NCI-H345 treated with DMSO at 0.1 percent for 48 hours (cell line): ENCODE data around the gene ARFGEF2.
"Not testable (repeated sequence)": the region's sequence is repeated elsewhere in the genome, so short reads cannot be mapped to it uniquely, and the experiment has no call there.

Experiments used
- DNase-seq: peaks from one replicate; lab custom pipeline; 2025; ENCODE audit not compliant: unreplicated experiment; lab: John Stamatoyannopoulos, UW

The ARFGEF2 gene

GRCh38 chr20:48951041-48951440 is 29.5 kb downstream of the ARFGEF2 start:
- no peak for DNase-seq

GRCh38 chr20:48951646-48952045 is 30.1 kb downstream of the ARFGEF2 start:
- DNase-seq, result no peak

GRCh38 chr20:48952656-48953055 is 31.1 kb downstream of the ARFGEF2 start:
- DNase-seq, result no peak

DNA sequence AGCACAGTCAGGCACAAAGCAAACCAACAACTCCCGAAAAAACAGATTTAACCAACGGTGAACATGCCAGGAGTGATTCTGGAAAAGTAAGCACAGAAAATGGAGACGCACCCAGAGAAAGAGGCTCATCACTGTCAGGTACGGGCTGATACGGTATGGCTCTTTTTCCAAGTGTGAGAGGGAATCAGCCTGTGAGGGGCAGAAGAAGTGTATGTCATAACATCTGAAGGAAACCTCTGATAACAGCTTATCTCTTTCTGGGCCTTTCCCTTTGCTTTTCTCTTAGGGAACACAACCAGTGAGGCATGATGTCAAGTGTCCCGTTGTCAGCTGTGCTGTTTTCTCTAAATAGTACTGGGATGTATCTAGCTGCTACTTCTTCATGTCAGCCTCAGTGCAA is 32.1 kb downstream of the ARFGEF2 start:
- no peak for DNase-seq

DNA sequence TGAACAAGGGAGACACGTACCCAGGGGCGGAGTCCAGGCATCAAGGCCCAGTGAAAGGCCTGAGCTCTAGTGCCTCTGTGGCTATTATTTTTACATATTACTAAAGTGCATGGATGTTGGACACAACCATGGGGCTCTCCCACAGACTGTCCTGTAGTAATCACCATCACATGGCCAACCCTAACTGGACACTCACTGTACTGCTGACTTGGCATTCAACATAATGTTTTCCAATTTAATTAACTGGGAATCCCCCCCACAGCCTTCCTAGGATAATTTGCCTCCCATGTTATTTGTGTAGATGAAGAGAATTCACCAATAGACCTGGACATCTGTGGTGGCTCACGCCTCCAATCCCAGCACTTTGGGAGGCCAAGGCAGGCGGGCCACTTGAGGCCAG is 34.5 kb downstream of the ARFGEF2 start:
- no peak for DNase-seq

- DNase-seq, result no peak
Observed at GRCh38 chr20:48957053-48957481, 35.6 kb downstream of the ARFGEF2 start.

GRCh38 chr20:48957533-48957932 is 36.0 kb downstream of the ARFGEF2 start:
- DNase-seq, result no peak

GRCh38 chr20:48958743-48959142 is 37.2 kb downstream of the ARFGEF2 start:
- no peak for DNase-seq

- no peak for DNase-seq
Observed at GRCh38 chr20:48959899-48960550, 38.5 kb downstream of the ARFGEF2 start.

DNA sequence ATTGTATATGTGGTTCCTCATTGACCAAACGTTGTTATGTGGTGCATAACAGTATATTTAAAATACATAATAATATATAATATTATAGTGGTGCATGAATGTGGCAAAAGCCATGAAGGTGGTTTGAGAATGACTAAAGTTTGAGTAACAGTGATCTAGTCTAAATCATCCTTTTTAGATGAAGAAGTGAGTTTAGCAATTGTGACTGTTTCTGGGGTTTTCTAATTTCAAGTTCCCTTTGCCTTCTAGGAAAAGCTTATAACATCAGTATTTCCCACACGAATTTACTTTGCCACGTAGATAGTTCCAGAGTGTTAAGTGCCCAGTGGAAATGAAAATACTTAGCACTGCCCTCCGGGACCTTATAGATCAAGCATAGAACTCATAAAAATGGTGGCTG is 40.9 kb downstream of the ARFGEF2 start:
- DNase-seq, result no peak

GRCh38 chr20:48962976-48963771 is 41.7 kb downstream of the ARFGEF2 start:
- DNase-seq, result no peak

DNA sequence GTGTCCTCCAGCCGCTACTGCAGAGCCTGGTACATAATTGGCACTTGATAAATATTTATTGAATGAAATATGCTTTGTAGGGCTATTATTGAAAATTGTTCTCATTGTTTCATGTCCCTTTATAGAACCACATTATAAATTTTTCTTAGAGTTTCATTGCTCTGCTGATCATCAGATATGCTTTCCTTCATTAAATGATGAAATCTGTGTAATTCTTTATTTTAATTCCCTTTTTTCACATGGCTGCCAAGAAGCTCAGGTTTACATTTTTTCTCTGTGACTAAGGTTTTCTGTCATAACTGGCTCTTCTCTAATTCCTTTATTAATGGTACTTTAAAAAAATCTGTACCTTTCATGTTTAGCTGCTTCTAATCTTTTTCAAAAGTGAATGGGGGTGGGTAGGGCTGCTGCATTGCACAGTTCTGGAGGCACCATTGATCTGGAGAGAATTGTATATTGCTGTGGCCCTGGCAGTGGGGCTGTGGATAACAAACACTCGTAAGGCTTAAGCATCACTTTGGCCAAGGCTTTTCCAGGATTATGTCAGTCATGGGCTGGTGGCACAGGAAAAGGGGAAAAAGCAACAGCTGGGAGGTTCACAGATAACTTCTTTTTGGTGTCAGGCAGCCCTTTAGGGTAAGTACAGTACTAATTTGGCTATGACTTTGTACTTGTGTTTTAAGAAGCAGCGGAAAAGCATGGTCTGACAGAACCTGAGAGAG is 43.8 kb downstream of the ARFGEF2 start:
- DNase-seq, result no peak

DNA sequence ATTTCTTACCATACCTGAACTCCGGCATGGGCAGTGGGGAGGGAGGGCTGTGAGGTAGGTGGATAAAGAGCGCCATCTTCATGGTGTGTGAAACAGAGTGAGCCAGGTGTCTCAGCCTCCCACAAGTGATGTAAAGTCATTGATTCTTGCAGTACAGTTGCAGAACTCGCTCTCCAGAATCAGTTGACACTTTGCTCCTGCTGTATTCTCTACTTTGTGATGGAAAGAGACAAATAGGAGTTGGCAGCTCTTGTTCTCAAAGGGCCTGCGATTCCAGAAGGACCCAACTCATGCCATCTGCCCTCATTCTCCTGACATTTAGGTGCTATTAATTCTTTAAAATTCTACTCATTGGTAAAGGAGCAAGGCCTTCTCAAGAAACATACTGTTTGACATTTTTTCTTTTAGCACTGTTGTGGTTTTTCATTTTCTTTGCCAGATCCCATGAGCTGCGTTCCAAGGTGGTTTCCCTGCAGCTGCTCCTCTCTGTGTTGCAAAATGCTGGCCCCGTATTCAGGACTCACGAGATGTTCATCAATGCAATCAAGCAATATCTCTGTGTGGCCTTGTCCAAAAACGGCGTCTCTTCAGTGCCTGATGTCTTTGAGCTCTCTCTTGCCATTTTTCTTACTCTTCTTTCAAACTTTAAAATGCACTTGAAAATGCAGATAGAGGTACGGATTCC is 49.3 kb downstream of the ARFGEF2 start:
- no peak for DNase-seq

GRCh38 chr20:48971956-48972355 is 50.4 kb downstream of the ARFGEF2 start:
- DNase-seq, result no peak

- no peak for DNase-seq
Observed at GRCh38 chr20:48972816-48973215, 51.3 kb downstream of the ARFGEF2 start.

DNA sequence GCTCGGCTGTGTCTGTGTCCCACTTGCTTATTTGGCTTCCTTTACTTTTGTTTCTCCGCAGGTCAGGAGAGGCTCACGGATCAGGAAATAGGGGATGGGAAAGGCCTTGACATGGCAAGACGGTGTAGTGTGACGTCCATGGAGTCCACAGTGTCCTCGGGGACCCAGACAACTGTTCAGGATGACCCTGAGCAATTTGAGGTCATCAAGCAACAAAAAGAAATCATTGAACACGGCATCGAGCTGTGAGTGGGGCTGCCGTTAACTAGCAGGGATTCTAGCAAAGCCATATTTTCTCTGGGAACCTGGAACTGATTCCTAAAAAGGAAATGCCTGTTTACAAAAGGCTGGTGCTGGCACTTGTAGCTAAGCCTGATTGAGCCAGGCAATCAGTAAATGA is 54.4 kb downstream of the ARFGEF2 start:
- DNase-seq, result no peak

DNA sequence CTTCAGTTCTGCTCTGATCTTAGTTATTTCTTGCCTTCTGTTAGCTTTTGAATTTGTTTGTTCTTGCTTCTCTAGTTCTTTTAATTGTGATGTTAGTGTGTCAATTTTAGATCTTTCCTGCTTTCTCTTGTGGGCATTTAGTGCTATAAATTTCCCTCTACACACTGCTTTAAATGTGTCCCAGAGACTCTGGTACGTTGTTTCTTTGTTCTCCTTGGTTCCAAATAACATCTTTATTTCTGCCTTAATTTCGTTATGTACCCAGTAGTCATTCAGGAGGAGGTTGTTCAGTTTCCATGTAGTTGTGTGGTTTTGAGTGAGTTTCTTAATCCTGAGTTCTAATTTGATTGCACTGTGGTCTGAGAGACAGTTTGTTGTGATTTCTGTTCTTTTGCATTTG is 58.5 kb downstream of the ARFGEF2 start:
- DNase-seq, result not testable (repeated sequence)

DNA sequence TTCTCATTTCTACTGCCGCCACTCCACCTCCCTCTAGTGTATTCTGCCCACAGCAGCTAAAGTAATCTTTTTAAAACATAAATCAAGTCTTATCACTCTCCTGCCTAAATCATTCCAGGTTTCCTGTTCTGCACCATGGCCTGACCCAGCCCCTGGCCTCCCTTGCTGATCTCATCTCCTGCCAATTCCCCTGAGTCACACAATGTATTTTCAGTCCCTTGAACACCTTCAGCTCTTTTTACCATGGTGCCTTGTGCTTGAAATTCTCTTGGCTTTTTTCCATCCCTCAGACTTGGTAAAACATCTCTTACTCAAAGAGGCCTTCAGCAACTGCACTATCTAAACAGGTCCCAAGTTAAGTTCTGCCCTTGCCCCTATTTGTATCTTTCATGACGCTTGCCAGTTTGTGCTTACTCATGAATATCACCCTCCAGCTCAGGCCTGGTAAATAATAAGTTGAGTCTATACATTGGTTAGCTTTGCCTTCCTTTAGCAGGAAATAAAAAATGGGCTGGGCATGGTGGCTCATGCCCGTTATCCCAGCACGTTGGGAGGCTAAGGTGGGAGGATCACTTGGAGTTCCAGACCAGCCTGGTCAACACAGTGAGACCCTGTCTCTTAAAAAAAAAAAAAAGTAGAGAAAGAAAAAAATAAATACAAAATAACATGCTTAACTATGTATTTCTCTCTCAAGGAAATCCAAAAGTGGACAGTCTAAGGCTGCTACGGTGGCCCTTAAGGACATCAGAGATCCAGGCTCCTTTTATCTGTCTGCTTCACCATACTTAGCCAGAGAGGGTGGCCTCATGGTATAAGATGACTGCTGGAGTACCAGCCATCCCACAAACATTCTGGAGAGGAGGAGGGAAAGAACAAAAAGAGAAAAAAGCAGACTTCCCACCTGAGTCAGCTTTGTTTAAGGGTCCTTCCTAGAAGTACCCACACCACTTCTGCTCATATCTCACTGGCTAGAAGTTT is 62.2 kb downstream of the ARFGEF2 start:
- DNase-seq, result no peak

DNA sequence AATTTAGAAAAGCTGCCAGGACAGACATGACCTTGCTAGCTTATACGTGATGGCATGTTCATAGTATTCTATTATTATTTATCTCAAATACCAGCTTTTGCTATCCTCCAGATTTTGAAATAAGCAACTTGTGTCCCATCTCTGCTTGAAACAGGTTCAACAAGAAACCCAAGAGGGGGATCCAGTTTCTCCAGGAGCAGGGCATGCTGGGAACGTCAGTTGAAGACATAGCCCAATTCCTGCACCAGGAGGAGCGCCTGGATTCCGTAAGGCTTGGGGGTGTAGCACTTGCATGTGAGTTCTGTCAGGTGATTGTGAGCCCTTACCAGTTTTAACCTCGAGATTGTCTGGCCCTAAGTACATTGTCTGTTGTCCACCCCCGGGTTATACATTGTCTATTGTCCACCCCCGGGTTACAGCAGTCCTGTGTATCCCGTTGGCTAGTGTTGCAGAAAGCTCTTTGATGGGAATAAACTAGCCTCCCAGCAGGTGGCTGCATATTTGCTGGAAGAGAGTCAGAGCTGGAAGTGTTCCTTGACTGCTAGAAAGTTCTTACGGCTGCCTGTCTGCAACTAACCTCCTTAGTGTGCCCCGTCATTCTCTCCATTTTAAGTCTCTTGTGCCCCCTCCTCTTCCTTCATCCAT is 63.2 kb downstream of the ARFGEF2 start:
- no peak for DNase-seq

DNA sequence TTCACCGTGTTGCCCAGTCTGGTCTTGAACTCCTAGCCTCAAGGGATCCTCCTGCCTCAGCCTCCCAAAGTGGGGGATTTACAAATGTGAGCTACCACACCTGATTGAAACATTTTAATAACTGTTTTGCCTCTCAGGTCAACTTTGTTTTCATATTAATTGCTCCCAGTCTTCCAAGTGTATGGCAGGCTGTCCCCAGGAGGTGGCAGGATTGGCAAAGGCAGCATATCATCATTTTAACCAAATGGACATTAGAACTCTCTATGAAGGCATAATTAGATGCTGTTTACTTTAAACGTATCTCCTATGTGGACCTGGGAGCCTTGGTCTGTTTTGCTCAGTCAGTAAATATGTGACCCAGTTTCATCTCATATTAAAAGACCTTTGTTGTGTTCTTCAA is 65.4 kb downstream of the ARFGEF2 start:
- DNase-seq, result no peak
